Measurements from ENCODE around the gene UGCG.

Gene UGCG

GRCh38 chr9:111979561-111979960 is 82.9 kb downstream of the UGCG start:
- DNase-seq (ENCODE audit: low read depth in 2 of 3, low spot score in 1 of 3), result no peak

- DNase-seq (ENCODE audit: low read depth in 2 of 3, low spot score in 1 of 3), result no peak
Observed at GRCh38 chr9:111980398-111980797, 83.8 kb downstream of the UGCG start.

GRCh38 chr9:111983484-111983908 is 86.9 kb downstream of the UGCG start:
- DNase-seq (ENCODE audit: low read depth in 2 of 3, low spot score in 1 of 3), result no peak

- no peak for DNase-seq (ENCODE audit: low read depth in 2 of 3, low spot score in 1 of 3)
Observed at GRCh38 chr9:111984086-111984802, 87.6 kb downstream of the UGCG start.
